Measurements from ENCODE around the gene DYNC1LI2.

The DYNC1LI2 gene

GRCh38 chr16:66717776-66718175 is 33.6 kb downstream of the DYNC1LI2 start:
- H3K4me1 Mint-ChIP-seq = peaks cover 17% of the 10 kb centered on the region
- peaks cover 31% of the 10 kb centered on the region for H3K36me3 Mint-ChIP-seq (ENCODE audit: low read depth)
- H3K27me3 Mint-ChIP-seq (ENCODE audit: low read depth, poor library complexity) = peaks cover 2% of the 10 kb centered on the region
- TF ChIP-seq CTCF (IDR thresholded peaks at IDR 0.05) = no peak
- peak overlapping the region; percentile 68 for H3K27ac Mint-ChIP-seq
- peaks cover under 1% of the 10 kb centered on the region for H3K9me3 Mint-ChIP-seq
- H3K4me3 Mint-ChIP-seq = no peak overlapping the region
- no peak for DNase-seq

GRCh38 chr16:66717112-66717675 is 34.2 kb downstream of the DYNC1LI2 start:
- DNase-seq = peak; percentile 42
- H3K27ac Mint-ChIP-seq = peak overlapping the region; percentile 71
- TF ChIP-seq CTCF (IDR thresholded peaks at IDR 0.05) = peak; percentile 42
- peaks cover 17% of the 10 kb centered on the region for H3K4me1 Mint-ChIP-seq
- H3K27me3 Mint-ChIP-seq (ENCODE audit: low read depth, poor library complexity) = peaks cover 4% of the 10 kb centered on the region
- H3K36me3 Mint-ChIP-seq (ENCODE audit: low read depth) = peaks cover 32% of the 10 kb centered on the region
- no peak overlapping the region for H3K4me3 Mint-ChIP-seq
- H3K9me3 Mint-ChIP-seq = peaks cover 7% of the 10 kb centered on the region

GRCh38 chr16:66714654-66715307 is 36.6 kb downstream of the DYNC1LI2 start:
- TF ChIP-seq CTCF (IDR thresholded peaks at IDR 0.05) = no peak
- Mint-ChIP-seq H3K36me3 (ENCODE audit: low read depth) (peaks cover 10% of the 10 kb centered on the region), H3K27me3 (ENCODE audit: low read depth, poor library complexity) (peaks cover 9% of the 10 kb centered on the region), H3K9me3 (peaks cover 20% of the 10 kb centered on the region), H3K27ac (no peak overlapping the region), H3K4me3 (no peak overlapping the region), H3K4me1 (peaks cover 4% of the 10 kb centered on the region)
- DNase-seq = no peak

GRCh38 chr16:66714062-66714461 is 37.3 kb downstream of the DYNC1LI2 start:
- Mint-ChIP-seq H3K4me3 (no peak overlapping the region), H3K27ac (no peak overlapping the region), H3K27me3 (ENCODE audit: low read depth, poor library complexity) (peaks cover 9% of the 10 kb centered on the region), H3K36me3 (ENCODE audit: low read depth) (peaks cover 6% of the 10 kb centered on the region), H3K4me1 (peaks cover 4% of the 10 kb centered on the region), H3K9me3 (peaks cover 20% of the 10 kb centered on the region)
- no peak for DNase-seq
- no peak for TF ChIP-seq CTCF (IDR thresholded peaks at IDR 0.05)

GRCh38 chr16:66713076-66713475 is 38.3 kb downstream of the DYNC1LI2 start:
- DNase-seq = no peak
- H3K4me1 Mint-ChIP-seq = peaks cover 4% of the 10 kb centered on the region
- H3K4me3 Mint-ChIP-seq = no peak overlapping the region
- H3K9me3 Mint-ChIP-seq = peaks cover 20% of the 10 kb centered on the region
- peaks cover 6% of the 10 kb centered on the region for H3K36me3 Mint-ChIP-seq (ENCODE audit: low read depth)
- no peak for TF ChIP-seq CTCF (IDR thresholded peaks at IDR 0.05)
- no peak overlapping the region for H3K27ac Mint-ChIP-seq
- peaks cover 9% of the 10 kb centered on the region for H3K27me3 Mint-ChIP-seq (ENCODE audit: low read depth, poor library complexity)

GRCh38 chr16:66712512-66712911 is 38.9 kb downstream of the DYNC1LI2 start:
- DNase-seq = no peak
- Mint-ChIP-seq H3K4me1 (peaks cover 8% of the 10 kb centered on the region), H3K4me3 (no peak overlapping the region), H3K36me3 (ENCODE audit: low read depth) (peaks cover 6% of the 10 kb centered on the region), H3K9me3 (peaks cover 20% of the 10 kb centered on the region), H3K27ac (no peak overlapping the region), H3K27me3 (ENCODE audit: low read depth, poor library complexity) (peaks cover 9% of the 10 kb centered on the region)
- TF ChIP-seq CTCF (IDR thresholded peaks at IDR 0.05) = no peak

Data from nephron progenitor cell (in vitro differentiated cells).